Keratinocyte (primary cell): Measurements from ENCODE around the gene SNCAIP. TPM values are rescaled to one million over a fixed set of nuclear protein-coding genes. Genes with fewer than 3 reads are reported as not detected.

Source experiments
- DNase-seq: peaks from one replicate; pipeline ENCODE4 v3.0.0-alpha.2; 2011; ENCODE audit warnings: low read depth, missing footprints, low spot score
- FAIRE-seq: peaks from 2 replicates; lab custom pipeline; 2011; peaks lifted over from hg19 to GRCh38; lab: Jason Lieb, UNC
- H2AFZ ChIP-seq: 2 replicates; pipeline ENCODE4 v1.6.0; 2012; ENCODE audit warnings: low read length, control low read depth, inconsistent platforms; ENCODE audit not compliant: control insufficient read depth
- H3K27ac ChIP-seq: 2 replicates; pipeline ENCODE4 v1.5.1; 2011; ENCODE audit warnings: low read length; ENCODE audit not compliant: control insufficient read depth, insufficient read depth
- H3K27me3 ChIP-seq: 3 replicates; pipeline ENCODE4 v1.6.0; 2011; ENCODE audit warnings: low read length; ENCODE audit not compliant: control insufficient read depth, insufficient read depth; ENCODE audit errors: extremely low read depth
- H3K36me3 ChIP-seq, 2 experiments: 2 replicates in 1 of 2; 3 replicates in 1 of 2; pipeline ENCODE4 v1.5.1; 2011; ENCODE audit warnings: low read length in 2 of 2, mild to moderate bottlenecking in 1 of 2; ENCODE audit not compliant: control insufficient read depth in 2 of 2, insufficient read depth in 2 of 2; ENCODE audit errors: extremely low read depth in 1 of 2
- H3K4me1 ChIP-seq: 3 replicates; pipeline ENCODE4 v1.5.1; 2011; ENCODE audit warnings: low read length; ENCODE audit not compliant: control insufficient read depth, insufficient read depth; ENCODE audit errors: extremely low read depth
- H3K4me2 ChIP-seq: 3 replicates; pipeline ENCODE4 v1.6.0; 2011; ENCODE audit warnings: low read depth, low read length; ENCODE audit not compliant: control insufficient read depth, insufficient read depth; ENCODE audit errors: extremely low read depth
- H3K4me3 ChIP-seq, 3 experiments: fragments of 200-600 bp in 1 of 3; sonication (generic) in 1 of 3; 2 replicates in 2 of 3; 3 replicates in 1 of 3; pipeline ENCODE4 v1.5.1; 2011 to 2016; ENCODE audit warnings: low read length in 3 of 3, mild to moderate bottlenecking in 3 of 3, control low read depth in 2 of 3, inconsistent platforms in 1 of 3, low read depth in 1 of 3, mixed read lengths in 1 of 3, mixed run types in 1 of 3, moderate library complexity in 1 of 3; ENCODE audit not compliant: control insufficient read depth in 2 of 3, insufficient read depth in 2 of 3; ENCODE audit errors: extremely low read depth in 1 of 3
- H3K79me2 ChIP-seq: 2 replicates; pipeline ENCODE4 v1.6.0; 2012; ENCODE audit warnings: low read length; ENCODE audit not compliant: control insufficient read depth, insufficient read depth
- H3K9ac ChIP-seq: 3 replicates; pipeline ENCODE4 v1.6.0; 2011; ENCODE audit warnings: low read length; ENCODE audit not compliant: control insufficient read depth, insufficient read depth; ENCODE audit errors: extremely low read depth
- H3K9me1 ChIP-seq: 3 replicates; pipeline ENCODE4 v1.6.0; 2011; ENCODE audit warnings: low read length; ENCODE audit not compliant: control insufficient read depth, insufficient read depth; ENCODE audit errors: extremely low read depth
- H3K9me3 ChIP-seq: 2 replicates; pipeline ENCODE4 v1.5.1; 2012; ENCODE audit warnings: low read depth, low read length; ENCODE audit not compliant: control insufficient read depth
- H4K20me1 ChIP-seq: 3 replicates; pipeline ENCODE4 v1.6.0; 2011; ENCODE audit warnings: low read length; ENCODE audit not compliant: control insufficient read depth, insufficient read depth; ENCODE audit errors: extremely low read depth
- CTCF ChIP-seq, 3 experiments: IDR thresholded peaks in 1 of 3; conservative IDR thresholded peaks in 1 of 3; optimal IDR thresholded peaks in 1 of 3; 2 replicates in 2 of 3; 3 replicates in 1 of 3; pipeline versions ENCODE3 to v1.5.1; 2011; ENCODE audit warnings: low read length in 3 of 3, mild to moderate bottlenecking in 3 of 3, moderate library complexity in 2 of 3, control low read depth in 1 of 3, inconsistent platforms in 1 of 3; ENCODE audit not compliant: insufficient read depth in 2 of 3; ENCODE audit errors: extremely low read depth in 1 of 3
- EZH2 ChIP-seq: IDR thresholded peaks from one replicate; pipeline ENCODE4 v1.6.1; 2012; ENCODE audit warnings: inconsistent platforms, mild to moderate bottlenecking, low read length, moderate library complexity
- dilution Hi-C: fragments of 300-500 bp; cut with MboI; formaldehyde crosslinking; loops from one replicate; pipeline ENCODE4 v1.7.0; 2020; ENCODE audit warnings: low sequenced_read_pairs; ENCODE audit not compliant: extremely low pct_ligation_motif_present
- polyA plus RNA-seq, 5 experiments: library from polyadenylated mRNA; depleted of rRNA in 3 of 5; stranded (reverse) in 3 of 5; stranded (forward) in 1 of 5; unstranded in 1 of 5; fragments of >200 nt; gene quantifications; 1 replicate in 1 of 5; 2 replicates in 3 of 5; 3 replicates in 1 of 5; pipeline versions ENCODE4 v1.2.1 to v1.2.3, GENCODE V29; 2011 to 2012; ENCODE audit warnings: missing spikeins in 2 of 5, low read depth in 1 of 5, low replicate concordance in 1 of 5

Gene SNCAIP
- polyA plus RNA-seq, 1 donor (not counting 4 experiments of a cell fraction or from before 2014, with no cell fraction given), result not detected

- H3K79me2 ChIP-seq, result no peaks in the 10 kb centered on the region
- H3K9ac ChIP-seq, result no peak overlapping the region
- no peak for TF ChIP-seq CTCF (optimal IDR thresholded peaks at IDR 0.05 in 1 of 3, IDR thresholded peaks at IDR 0.05 in 1 of 3, conservative IDR thresholded peaks at IDR 0.05 in 1 of 3; ENCODE audit: extremely low read depth in 1 of 3, insufficient read depth in 2 of 3, low read length in 3 of 3)
- H3K36me3 ChIP-seq, result no peaks in the 10 kb centered on the region
- no peak for DNase-seq
- dilution Hi-C loops, result no loop called here
- H3K4me3 ChIP-seq, result no peak overlapping the region
- FAIRE-seq, result no peak
- H3K27ac ChIP-seq, result no peak overlapping the region
- H3K9me3 ChIP-seq, result no peaks in the 10 kb centered on the region
- H3K4me1 ChIP-seq, result no peaks in the 10 kb centered on the region
- no peaks in the 10 kb centered on the region for H4K20me1 ChIP-seq
- H3K4me2 ChIP-seq, result no peak overlapping the region
- peaks cover 4% of the 10 kb centered on the region for H3K27me3 ChIP-seq
- no peak overlapping the region for H2AFZ ChIP-seq
- no peaks in the 10 kb centered on the region for H3K9me1 ChIP-seq
Measured at GRCh38 chr5:122286541-122286940, 25.5 kb upstream of the SNCAIP start.

- no peaks in the 10 kb centered on the region for H3K9me3 ChIP-seq
- H3K27me3 ChIP-seq, result peaks cover 4% of the 10 kb centered on the region
- no peaks in the 10 kb centered on the region for H3K9me1 ChIP-seq
- no peaks in the 10 kb centered on the region for H3K36me3 ChIP-seq
- no peak overlapping the region for H3K4me2 ChIP-seq
- dilution Hi-C loops, result no loop called here
- H3K9ac ChIP-seq, result no peak overlapping the region
- no peak for TF ChIP-seq CTCF (optimal IDR thresholded peaks at IDR 0.05 in 1 of 3, IDR thresholded peaks at IDR 0.05 in 1 of 3, conservative IDR thresholded peaks at IDR 0.05 in 1 of 3; ENCODE audit: extremely low read depth in 1 of 3, insufficient read depth in 2 of 3, low read length in 3 of 3)
- TF ChIP-seq EZH2, result no peak
- H3K4me3 ChIP-seq, result no peak overlapping the region
- no peaks in the 10 kb centered on the region for H3K79me2 ChIP-seq
- H3K27ac ChIP-seq, result no peak overlapping the region
- H4K20me1 ChIP-seq, result no peaks in the 10 kb centered on the region
- H2AFZ ChIP-seq, result no peak overlapping the region
- DNase-seq (no peak), FAIRE-seq (no peak)
- H3K4me1 ChIP-seq, result no peaks in the 10 kb centered on the region
Measured at GRCh38 chr5:122287101-122287500, 24.9 kb upstream of the SNCAIP start.
